Glutamatergic neuron (in vitro differentiated cells): ENCODE measurements around the gene KAT5. TPM values are rescaled to one million over a fixed set of nuclear protein-coding genes. Genes with fewer than 3 reads are reported as not detected.
A peak's percentile ranks its signal among the peaks of the same experiment; 100 is the strongest.

ENCODE experiments used
- DNase-seq: peaks from one replicate; pipeline ENCODE4 v3.0.0; 2022
- H3K27ac Mint-ChIP-seq: one replicate; pipeline ENCODE4 v1.8.0; 2020; ENCODE audit warnings: mild to moderate bottlenecking, mixed read lengths, inconsistent platforms; ENCODE audit not compliant: unreplicated experiment
- H3K27me3 Mint-ChIP-seq: one replicate; pipeline ENCODE4 v1.8.0; 2020; ENCODE audit warnings: mild to moderate bottlenecking, moderate library complexity, mixed read lengths, inconsistent platforms; ENCODE audit not compliant: unreplicated experiment
- H3K36me3 Mint-ChIP-seq: one replicate; pipeline ENCODE4 v1.8.0; 2020; ENCODE audit warnings: mild to moderate bottlenecking, mixed read lengths, inconsistent platforms; ENCODE audit not compliant: unreplicated experiment
- H3K4me1 Mint-ChIP-seq: one replicate; pipeline ENCODE4 v1.8.0; 2020; ENCODE audit warnings: mild to moderate bottlenecking, low read depth, mixed read lengths, inconsistent platforms; ENCODE audit not compliant: unreplicated experiment
- H3K4me3 Mint-ChIP-seq: one replicate; pipeline ENCODE4 v1.8.0; 2020; ENCODE audit warnings: mild to moderate bottlenecking, mixed read lengths, inconsistent platforms; ENCODE audit not compliant: unreplicated experiment
- H3K9me3 Mint-ChIP-seq: one replicate; pipeline ENCODE4 v1.8.0; 2020; ENCODE audit warnings: mild to moderate bottlenecking, moderate library complexity, mixed read lengths, inconsistent platforms; ENCODE audit not compliant: unreplicated experiment
- CTCF ChIP-seq: fragments of 200-600 bp; sonication (generic); IDR thresholded peaks from one replicate; pipeline ENCODE4 v1.5.0; 2021; ENCODE audit not compliant: partially characterized antibody, unreplicated experiment
- total RNA-seq: library from RNA; stranded (reverse); fragmentation: NEBNext Ultra II Directional; extraction: Animal tissue kit (Norgen Biotek cat#: 25700); gene quantifications from one replicate; pipeline ENCODE4 v1.2.1, GENCODE V29; 2021; ENCODE audit not compliant: unreplicated experiment

KAT5 gene
- total RNA-seq, 1 donor from 2014 or later, result 71.3 TPM

- Mint-ChIP-seq H3K4me3 (peak overlapping the region; percentile 95), H3K4me1 (peaks cover 4% of the 10 kb centered on the region), H3K36me3 (no peaks in the 10 kb centered on the region), H3K27ac (peak overlapping the region; percentile 80), H3K9me3 (peaks cover 5% of the 10 kb centered on the region), H3K27me3 (peaks cover 2% of the 10 kb centered on the region)
- peak; percentile 26 for DNase-seq
- TF ChIP-seq CTCF, result no peak
Observed at GRCh38 chr11:65719871-65720210, 7.8 kb downstream of the KAT5 start.

- no peak for TF ChIP-seq CTCF
- Mint-ChIP-seq H3K27me3 (peaks cover 2% of the 10 kb centered on the region), H3K4me1 (peaks cover 4% of the 10 kb centered on the region), H3K36me3 (no peaks in the 10 kb centered on the region), H3K9me3 (peaks cover 3% of the 10 kb centered on the region), H3K27ac (peak within 1 kb of the TSS; percentile 80), H3K4me3 (peak within 1 kb of the TSS; percentile 95)
- peak; percentile 86 for DNase-seq
Observed at GRCh38 chr11:65720211-65720934, 8.3 kb downstream of the KAT5 start, which contains the start of gene RNASEH2C. RNASEH2C (minus strand) TSS chr11:65720798; CDS start chr11:65720758, 40 bp downstream.

GRCh38 chr11:65722261-65722660 is 10.2 kb downstream of the KAT5 start:
- DNase-seq, result no peak
- H3K27ac Mint-ChIP-seq, result no peak overlapping the region
- peaks cover 1% of the 10 kb centered on the region for H3K36me3 Mint-ChIP-seq
- peaks cover 4% of the 10 kb centered on the region for H3K4me1 Mint-ChIP-seq
- TF ChIP-seq CTCF, result no peak
- H3K27me3 Mint-ChIP-seq, result peaks cover 7% of the 10 kb centered on the region
- H3K4me3 Mint-ChIP-seq, result peak overlapping the region; percentile 21
- H3K9me3 Mint-ChIP-seq, result peaks cover 1% of the 10 kb centered on the region

GRCh38 chr11:65726660-65727059 is 14.6 kb downstream of the KAT5 start:
- DNase-seq, result no peak
- peaks cover 5% of the 10 kb centered on the region for H3K36me3 Mint-ChIP-seq
- H3K9me3 Mint-ChIP-seq, result peaks cover 4% of the 10 kb centered on the region
- H3K27ac Mint-ChIP-seq, result no peak overlapping the region
- H3K4me1 Mint-ChIP-seq, result no peaks in the 10 kb centered on the region
- H3K4me3 Mint-ChIP-seq, result no peak overlapping the region
- no peak for TF ChIP-seq CTCF
- peaks cover 9% of the 10 kb centered on the region for H3K27me3 Mint-ChIP-seq

- no peak for DNase-seq
- peaks cover 12% of the 10 kb centered on the region for H3K27me3 Mint-ChIP-seq
- peaks cover 9% of the 10 kb centered on the region for H3K36me3 Mint-ChIP-seq
- no peak overlapping the region for H3K4me3 Mint-ChIP-seq
- H3K4me1 Mint-ChIP-seq, result no peaks in the 10 kb centered on the region
- no peak overlapping the region for H3K27ac Mint-ChIP-seq
- peaks cover 7% of the 10 kb centered on the region for H3K9me3 Mint-ChIP-seq
- TF ChIP-seq CTCF, result no peak
Observed at GRCh38 chr11:65727865-65728264, 15.8 kb downstream of the KAT5 start.
